ENCODE measurements around the gene EIF5A. TPM values are rescaled to one million over a fixed set of nuclear protein-coding genes. Genes with fewer than 3 reads are reported as not detected.

Gene EIF5A
- total and polyA plus RNA-seq, 9 of the 15 experiments (the other 6 are each of a cell fraction or from before 2014, with no cell fraction given), result 22.9 to 1,163 (median 772) TPM

- peak; percentile 38; the same call in 1 of the 2 replicates for TF ChIP-seq AFF4 (CRISPR knock-in tag; IDR thresholded peaks at IDR 0.05)
- peak; percentile 48; the same call in 1 of the 2 replicates for TF ChIP-seq L3MBTL2 (IDR thresholded peaks at IDR 0.05)
- TF ChIP-seq FOSL1 (tag; conservative IDR thresholded peaks at IDR 0.05), result no peak; the same call in 1 of the 2 replicates
- TF ChIP-seq MCM7 (IDR thresholded peaks at IDR 0.05), result no peak
- 0 out of 2 replicates have a peak, but pooled peaks have one; percentile 33 for TF ChIP-seq ZNF766 (CRISPR knock-in tag; conservative IDR thresholded peaks at IDR 0.05)
- no peak for TF ChIP-seq ZNF507 (tag; conservative IDR thresholded peaks at IDR 0.05)
- 0 out of 2 replicates have a peak, but pooled peaks have one; percentile 18 for TF ChIP-seq NCOR1 (IDR thresholded peaks at IDR 0.05)
- TF ChIP-seq KDM5B (IDR thresholded peaks at IDR 0.05; ENCODE audit: insufficient replicate concordance, low read depth, low read length), result peak; percentile 20
- TF ChIP-seq NCOA4 (IDR thresholded peaks at IDR 0.05; ENCODE audit: partially characterized antibody), result no peak
- peak in 1 of 2 experiments; percentile 14; a peak in 1 of 4 replicates for TF ChIP-seq SIX5 (IDR thresholded peaks at IDR 0.05; ENCODE audit: borderline replicate concordance in 1 of 2, insufficient read depth in 1 of 2, low read depth in 1 of 2, low read length in 2 of 2)
- no peak for TF ChIP-seq ZNF764 (CRISPR knock-in tag; IDR thresholded peaks at IDR 0.05; ENCODE audit: low read depth)
- TF ChIP-seq PHF20 (IDR thresholded peaks at IDR 0.05; ENCODE audit: partially characterized antibody), result peak; percentile 98
- peak; percentile 93 for TF ChIP-seq TFAP4 (CRISPR knock-in tag; IDR thresholded peaks at IDR 0.05; ENCODE audit: borderline replicate concordance)
- TF ChIP-seq FOXK2 (conservative IDR thresholded peaks at IDR 0.05 in 1 of 2, IDR thresholded peaks at IDR 0.05 in 1 of 2; ENCODE audit: low read depth in 2 of 2), result peak in 1 of 2 experiments; percentile 55; a peak in 1 of 4 replicates
- TF ChIP-seq GATAD2B (IDR thresholded peaks at IDR 0.05; ENCODE audit: borderline replicate concordance), result 0 out of 2 replicates have a peak, but pooled peaks have one; percentile 65
- TF ChIP-seq PRPF4 (IDR thresholded peaks at IDR 0.05; ENCODE audit: insufficient read depth, low read depth, low read length, poor library complexity, severe bottlenecking), result no peak
- 0 out of 2 replicates have a peak, but pooled peaks have one; percentile 32 for TF ChIP-seq ZNF511 (CRISPR knock-in tag; IDR thresholded peaks at IDR 0.05)
- 0 out of 4 replicates have a peak, but pooled peaks of 1 of the 2 experiments have one; percentile 9 for TF ChIP-seq TRIM24 (IDR thresholded peaks at IDR 0.05)
- no peak for TF ChIP-seq ZFPM2 (CRISPR knock-in tag; IDR thresholded peaks at IDR 0.05)
- no peak for TF ChIP-seq CBFA2T3 (IDR thresholded peaks at IDR 0.05)
- 0 out of 2 replicates have a peak, but pooled peaks have one; percentile 17 for TF ChIP-seq MBD2 (IDR thresholded peaks at IDR 0.05; ENCODE audit: borderline replicate concordance, low read depth)
- peak; percentile 68 for TF ChIP-seq ZFX (CRISPR knock-in tag; IDR thresholded peaks at IDR 0.05)
- TF ChIP-seq ELF2 (CRISPR knock-in tag; IDR thresholded peaks at IDR 0.05), result peak; percentile 92
Measured at GRCh38 chr17:7314719-7315569, 7.5 kb downstream of the EIF5A start, which contains the start of gene GPS2 (continued).
